Activated T-helper 9 cell treated with anti-CD3 and anti-CD28 coated beads, Interleukin-2, amount 50 U/mL, for 16 hours (primary cell): ENCODE data around the gene HIP1R.
"Not testable (repeated sequence)": the region's sequence is repeated elsewhere in the genome, so short reads cannot be mapped to it uniquely, and the experiment has no call there.

ENCODE experiments used
- DNase-seq: peaks from one replicate; pipeline ENCODE4 v3.0.0-alpha.2; 2020; ENCODE audit warnings: low read depth

HIP1R gene

DNA sequence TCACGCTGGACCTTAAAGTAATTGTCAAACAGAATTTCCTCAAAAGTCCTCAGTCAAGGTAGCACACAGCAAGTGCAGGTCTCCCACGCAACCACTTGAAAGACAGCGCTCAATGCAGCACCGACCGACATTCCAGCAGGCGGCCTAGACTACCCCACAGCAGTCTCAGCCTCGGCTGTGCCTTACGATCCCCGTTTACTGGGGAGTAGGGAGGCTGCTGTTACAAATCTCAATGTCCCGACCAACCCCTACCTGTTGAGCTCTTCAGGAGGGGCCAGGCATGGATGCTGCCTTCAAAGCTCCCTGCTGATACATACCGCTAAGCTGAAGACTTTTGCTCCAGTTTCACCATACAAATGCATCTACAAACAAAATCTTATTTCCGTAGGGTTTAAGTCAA lies 38.8 kb downstream of the HIP1R start:
- DNase-seq, result no peak

DNA sequence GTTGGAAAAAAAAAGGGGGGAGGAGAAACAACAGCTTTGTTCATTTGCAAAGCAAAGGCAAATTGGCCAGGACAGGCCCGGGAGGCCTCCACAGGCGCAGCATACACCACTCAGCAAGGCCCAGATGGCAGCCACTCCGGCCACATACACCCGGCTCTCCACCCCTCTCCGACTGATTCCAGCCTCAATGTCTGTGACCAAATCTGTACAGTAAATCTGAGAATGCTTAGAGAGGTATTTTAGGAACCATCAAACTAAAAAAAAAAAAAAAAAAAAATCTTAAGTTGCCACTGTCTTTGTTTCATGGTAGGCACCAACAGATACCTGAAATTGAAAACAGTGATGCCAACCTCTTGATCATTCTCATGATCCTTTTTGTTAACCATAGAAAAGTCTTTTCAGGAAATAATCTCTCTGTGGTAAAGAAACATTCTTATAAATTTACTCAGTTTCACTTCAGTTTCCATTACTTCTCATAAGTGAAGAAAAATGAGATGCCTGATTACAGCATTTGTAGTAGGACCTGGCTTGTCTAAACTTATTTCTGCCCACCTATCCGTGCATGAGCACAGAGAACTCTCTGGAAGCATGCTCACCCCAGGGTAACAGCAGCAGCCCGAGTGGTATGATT lies 40.4 kb downstream of the HIP1R start:
- DNase-seq, result no peak

DNA sequence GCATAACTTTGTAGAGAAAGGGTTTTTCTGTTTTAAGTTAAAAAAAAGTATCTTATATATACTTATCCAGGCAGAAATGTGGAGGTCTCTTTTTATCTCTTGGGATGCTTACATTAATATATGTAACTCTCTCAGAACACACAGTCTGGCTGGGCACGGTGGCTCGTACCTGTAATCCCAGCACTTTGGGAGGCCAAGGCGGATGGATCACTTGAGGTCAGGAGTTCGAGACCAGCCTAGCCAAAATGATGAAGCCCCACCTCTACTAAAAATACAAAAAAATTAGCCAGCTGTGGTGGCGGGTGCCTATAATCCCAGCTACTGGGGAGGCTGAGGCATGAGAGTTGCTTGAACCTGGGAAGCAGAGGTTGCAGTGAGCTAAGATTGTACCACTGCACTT lies 41.0 kb downstream of the HIP1R start:
- DNase-seq, result not testable (repeated sequence)

DNA sequence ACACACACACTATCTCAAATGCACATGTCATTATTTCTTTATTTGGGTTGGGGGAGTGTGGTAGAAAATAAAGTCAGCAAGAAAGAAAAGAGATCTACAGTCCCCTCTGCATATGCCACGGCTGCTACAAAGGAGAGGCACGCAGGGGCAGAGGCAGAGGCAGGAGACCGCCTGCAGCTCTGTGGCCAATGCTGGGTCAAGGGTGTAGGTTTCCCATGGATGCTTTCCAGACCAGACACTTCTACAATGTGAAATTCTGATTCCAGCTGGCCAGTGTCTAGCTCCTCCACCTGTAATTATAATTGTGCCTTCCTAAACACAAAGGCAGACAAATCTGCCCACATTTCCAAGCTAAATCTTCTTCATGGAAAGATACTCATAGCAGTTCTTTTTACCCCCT lies 41.5 kb downstream of the HIP1R start:
- no peak for DNase-seq

DNA sequence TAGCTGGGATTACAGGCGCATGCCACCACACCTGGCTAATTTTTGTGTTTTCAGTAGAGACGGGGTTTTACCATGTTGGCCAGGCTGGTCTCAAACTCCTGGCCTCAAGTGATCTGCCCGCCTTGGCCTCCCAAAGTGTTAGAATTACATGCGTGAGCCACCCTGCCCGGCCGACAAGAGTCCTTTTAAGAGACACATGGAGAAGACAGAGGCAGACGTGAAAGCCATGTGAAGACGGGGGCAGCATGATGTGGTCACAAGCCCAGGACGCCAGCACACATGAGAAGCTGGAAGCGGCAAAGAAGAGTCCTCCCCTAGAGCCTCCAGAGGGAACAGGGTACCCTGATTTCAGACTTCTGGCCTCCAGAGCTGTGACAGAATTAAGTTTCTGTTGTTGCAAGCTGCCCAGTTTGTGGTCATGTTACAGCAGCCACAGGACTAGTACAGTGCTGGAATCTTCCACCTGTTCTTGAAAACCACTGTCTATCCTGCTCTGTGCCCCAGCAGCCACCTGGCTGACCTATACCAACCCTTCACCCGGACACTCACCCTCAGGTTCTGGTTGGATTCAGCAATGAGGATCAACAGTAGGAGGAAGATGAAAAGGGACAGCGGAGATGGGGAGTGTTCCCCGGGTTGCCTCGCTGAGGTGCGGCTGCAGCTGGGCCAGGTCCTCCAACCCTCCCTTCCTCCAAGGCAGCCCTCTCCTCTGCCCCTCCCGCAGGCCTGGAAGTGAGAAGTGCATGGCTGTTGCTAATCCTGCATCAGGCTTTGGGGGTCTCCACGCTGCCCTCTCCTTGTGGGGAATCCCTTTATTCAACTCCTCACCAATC lies 43.7 kb downstream of the HIP1R start:
- no peak for DNase-seq

DNA sequence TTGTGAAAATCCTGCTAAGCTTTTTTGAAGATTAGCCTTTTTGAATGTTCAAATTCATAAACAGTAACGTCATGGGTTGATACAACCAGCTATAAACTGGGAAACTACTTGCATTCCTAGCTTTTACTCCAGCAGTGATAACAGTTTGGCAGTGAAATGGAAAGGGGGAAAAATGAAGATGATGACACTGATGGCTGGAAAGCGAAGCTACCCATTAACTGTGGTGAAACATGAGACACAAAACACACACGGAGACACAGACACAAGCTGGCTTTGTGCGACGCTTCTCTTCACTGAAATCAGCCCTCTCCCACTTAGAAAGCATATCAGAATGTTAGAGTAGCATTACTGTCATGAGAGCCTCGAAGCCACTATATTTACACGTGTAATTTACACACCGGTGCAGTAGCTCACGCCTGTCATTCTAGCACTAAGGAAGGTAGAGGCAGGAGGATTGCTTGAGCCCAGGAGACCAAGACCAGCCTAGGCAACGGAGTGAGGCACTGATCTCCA lies 45.0 kb downstream of the HIP1R start:
- no peak for DNase-seq

DNA sequence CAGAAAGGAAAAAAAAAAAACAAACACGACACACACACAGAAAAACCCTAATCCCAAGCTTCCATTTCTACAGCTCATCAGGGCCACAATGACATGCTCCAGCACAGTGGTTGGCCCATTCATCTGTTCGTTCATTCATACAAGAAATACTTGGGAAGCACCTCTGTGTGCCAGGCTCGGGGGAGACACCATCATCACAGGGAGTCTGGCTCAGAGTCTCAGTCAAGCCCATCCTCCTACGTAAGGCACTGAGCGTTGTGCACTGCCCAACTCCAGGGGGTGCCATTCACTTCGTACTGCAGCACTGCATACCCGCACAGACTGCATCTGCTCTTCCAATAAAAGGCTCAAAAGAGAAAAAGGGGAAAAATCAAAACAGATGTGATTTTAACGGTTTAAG lies 45.4 kb downstream of the HIP1R start:
- no peak for DNase-seq

DNA sequence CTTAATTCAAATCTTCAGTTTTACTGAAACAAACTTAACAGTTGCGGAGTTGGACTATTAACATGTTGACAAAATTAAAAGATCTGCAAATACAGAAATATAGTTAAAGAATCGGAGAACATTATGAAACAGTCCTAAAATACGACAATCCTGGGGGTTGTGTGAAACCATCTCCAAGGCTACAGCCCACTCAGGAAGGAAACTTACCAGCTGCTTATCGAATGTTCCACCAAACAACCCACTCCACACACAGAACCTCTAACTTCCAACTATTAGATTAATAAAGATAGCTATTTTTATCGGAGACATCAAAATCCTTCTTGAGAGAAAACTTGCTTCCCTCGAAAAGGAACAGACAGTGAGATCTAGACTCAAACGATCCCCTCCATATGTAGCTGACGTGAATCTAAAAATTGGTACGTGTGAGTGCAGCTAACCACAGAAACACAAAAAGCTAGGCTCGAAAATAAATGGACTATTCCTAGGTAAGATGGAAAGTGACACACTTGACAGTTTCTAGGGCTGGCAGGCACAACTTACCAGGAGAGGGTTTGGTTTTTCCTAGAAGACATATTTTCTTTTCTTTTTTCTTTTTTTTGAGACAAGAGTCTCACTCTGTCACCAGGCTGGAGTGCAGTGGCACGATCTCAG lies 47.8 kb downstream of the HIP1R start:
- DNase-seq, result no peak

DNA sequence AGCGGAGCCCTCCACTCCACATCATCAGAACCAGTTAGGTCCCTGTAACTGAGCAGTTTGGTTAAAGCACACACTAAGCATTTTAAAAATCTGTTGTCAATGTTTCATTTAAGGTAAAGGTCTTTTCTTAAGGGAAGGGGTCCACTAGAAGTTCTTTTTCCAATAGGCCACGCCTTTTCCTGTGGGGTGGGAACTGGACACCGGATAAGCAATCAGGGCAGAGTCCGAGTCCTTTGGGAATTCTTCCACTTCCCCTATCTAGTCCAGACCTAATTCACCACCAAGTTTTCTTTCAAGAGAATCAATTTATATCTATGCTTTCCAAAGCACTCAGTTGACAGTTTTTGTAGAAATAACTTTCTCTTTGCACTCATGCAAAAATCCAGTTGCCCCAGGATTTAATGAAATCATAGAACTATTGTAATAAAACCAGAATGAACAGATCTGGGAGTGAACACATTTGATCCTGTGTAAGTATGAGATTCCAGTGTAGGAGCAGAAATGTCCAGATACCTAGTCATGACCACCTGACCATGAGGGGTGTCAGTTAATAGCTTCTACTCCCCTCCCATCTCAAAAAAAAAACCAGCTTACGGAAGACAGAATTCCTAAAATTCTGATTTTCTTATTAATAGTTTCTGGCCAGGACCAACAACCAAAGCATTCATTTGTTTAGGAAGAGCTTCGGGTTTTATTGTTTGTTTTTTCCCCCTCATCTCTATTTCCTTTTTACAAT lies 49.0 kb downstream of the HIP1R start:
- no peak for DNase-seq

DNA sequence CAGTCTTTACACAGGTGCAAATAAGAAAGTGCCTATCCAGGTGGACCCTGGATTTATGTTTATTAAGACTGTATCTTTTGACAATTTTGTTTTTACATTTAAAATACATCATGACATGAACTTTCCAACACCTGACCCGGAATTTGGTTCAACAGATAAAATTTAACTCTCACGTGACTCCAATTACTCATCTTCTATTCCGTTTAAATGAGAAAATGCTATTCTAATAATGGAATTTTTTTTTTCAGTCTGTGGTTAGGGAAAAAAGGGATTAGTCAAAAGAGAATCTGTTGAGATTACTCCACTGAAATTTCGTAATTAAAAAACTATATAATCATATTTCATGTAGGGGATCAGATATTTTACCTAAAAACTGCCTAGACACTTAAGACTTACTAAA lies 49.6 kb downstream of the HIP1R start:
- no peak for DNase-seq

DNA sequence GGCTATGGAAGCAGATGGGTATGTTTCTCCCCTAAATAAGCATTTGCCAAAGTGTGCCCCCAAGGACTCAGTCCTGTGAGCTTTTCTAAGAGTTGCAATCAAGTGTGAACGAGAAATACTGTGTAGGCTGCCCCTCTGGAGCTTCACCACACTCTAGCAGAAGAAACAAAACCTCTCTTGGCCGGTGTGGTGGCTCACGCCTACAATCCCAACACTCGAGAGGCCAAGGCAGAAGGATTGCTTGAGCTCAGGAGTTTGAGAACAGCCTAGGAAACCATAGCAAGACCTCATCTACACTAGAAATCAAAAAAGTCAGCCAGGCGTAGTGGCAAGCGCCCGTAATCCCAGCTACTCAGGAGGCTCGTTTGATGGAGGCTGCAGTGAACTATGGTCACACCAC lies 50.9 kb downstream of the HIP1R start:
- no peak for DNase-seq

DNA sequence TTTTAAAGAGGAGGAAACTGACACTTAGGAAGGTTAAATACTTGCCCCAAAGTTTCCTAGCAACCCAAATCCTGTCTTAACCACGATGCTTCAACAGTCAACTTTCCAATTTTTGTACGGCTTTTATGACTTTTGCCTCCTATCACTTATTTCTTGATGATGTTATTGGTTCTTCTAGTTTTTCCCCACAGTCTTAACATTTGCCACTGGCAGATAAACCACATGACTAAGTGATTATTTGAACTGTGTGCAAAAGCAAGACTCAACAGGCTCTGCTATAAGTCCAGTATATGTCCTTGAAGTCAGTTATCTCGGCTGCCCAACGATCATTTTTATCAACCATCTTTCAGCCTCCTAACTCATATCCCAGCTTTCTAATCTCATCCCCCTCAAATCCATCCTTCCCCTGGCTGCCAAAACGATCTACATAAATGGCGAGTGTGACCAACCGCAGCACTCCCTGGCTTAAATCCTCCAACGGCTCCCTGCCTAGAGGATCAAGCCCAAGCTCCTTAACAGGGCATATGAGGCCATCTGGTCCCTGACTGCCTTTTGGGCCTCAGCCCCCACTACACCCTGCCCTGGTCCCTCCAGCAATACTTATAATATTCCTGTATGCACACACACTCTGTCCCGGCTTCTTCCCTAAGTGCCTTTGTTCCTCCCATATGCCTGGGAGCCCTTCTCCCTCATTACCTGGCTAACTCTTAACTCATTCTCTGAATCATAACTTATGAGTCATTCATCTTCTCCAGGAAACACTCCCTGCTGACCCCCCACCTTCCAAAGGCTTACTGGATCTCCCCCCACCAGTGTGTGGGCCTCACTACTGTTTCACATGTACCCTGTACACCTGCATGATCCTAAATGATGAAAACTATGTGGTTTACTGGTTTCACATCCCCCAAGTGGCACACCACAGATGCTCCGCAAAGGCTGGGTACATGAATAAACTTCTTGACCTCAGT lies 51.9 kb downstream of the HIP1R start:
- no peak for DNase-seq

DNA sequence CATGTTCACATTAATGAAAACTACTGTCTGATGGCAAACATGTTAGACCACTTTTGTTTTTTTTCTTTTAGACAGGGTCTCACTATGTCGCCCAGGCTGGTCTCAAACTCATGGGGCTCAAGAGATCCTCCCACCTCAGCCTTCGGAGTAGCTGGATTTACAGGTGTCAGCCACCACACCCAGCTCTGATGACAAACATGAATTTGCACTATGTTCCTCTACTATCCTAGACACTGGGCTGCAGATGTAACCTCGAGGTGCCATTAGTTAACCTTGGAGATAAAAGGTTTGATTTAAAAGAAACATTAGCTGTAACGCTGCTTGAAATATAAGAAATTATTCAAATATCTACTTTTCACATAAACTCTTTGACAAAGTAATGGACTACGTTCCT lies 52.6 kb downstream of the HIP1R start:
- no peak for DNase-seq

DNA sequence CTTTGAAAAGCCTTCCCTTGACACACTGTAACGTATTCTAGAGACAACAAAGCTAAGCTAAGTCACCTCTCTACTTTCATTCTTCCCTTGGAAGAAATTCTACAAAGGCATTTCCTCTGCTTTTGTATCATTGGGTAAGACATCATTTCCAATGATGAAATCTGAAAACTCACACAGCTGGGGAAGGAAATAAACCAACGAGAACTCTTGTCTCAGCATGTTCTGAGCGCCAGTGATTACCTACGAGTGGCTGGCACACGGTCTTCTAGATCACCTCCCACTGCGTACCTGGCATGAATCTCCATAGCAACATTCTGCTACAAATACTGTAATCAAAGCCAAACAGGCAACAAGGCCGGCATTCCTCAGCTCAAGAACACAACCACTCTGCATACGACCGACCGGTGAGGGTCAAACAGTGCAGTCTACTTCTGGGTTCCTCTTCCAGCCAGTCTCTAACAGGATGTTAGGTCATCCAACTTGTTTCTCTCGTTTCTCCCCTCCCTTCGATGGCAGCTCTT lies 53.0 kb downstream of the HIP1R start:
- no peak for DNase-seq

DNA sequence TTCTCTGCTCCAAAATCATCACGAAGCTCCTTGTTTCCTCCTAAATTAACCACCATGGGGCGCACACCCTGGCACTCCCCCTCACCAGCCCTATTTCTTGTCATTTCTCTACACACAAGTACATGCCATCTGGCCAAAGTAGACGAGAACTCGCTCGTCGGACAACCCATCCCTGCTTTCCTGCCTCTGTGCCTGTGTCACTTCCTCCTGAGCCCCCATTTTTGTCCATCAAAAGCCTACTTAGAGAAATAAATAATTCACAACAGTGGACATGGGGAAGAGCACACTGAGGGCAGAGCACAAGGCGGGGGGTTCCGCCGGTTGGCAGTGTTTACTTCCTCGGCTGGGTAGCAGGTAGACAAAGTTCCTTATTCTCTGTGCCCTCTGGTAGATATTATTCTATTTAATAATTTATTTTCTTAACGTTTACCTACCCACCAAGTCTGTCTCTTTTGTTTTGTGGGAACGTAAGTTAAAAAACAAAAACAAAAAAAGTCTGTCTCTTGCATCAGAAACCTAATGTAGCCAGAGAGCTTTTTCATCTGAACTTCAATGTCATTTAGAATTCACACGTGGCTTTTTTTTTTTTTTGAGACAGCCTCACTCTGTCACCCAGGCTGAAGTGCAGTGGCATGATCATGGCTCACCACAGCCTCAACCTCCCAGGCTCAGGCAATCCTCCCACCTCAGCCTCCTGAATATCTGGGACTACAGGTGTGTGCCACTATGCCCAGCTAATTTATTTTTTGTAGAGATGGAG lies 54.7 kb downstream of the HIP1R start:
- DNase-seq, result no peak

DNA sequence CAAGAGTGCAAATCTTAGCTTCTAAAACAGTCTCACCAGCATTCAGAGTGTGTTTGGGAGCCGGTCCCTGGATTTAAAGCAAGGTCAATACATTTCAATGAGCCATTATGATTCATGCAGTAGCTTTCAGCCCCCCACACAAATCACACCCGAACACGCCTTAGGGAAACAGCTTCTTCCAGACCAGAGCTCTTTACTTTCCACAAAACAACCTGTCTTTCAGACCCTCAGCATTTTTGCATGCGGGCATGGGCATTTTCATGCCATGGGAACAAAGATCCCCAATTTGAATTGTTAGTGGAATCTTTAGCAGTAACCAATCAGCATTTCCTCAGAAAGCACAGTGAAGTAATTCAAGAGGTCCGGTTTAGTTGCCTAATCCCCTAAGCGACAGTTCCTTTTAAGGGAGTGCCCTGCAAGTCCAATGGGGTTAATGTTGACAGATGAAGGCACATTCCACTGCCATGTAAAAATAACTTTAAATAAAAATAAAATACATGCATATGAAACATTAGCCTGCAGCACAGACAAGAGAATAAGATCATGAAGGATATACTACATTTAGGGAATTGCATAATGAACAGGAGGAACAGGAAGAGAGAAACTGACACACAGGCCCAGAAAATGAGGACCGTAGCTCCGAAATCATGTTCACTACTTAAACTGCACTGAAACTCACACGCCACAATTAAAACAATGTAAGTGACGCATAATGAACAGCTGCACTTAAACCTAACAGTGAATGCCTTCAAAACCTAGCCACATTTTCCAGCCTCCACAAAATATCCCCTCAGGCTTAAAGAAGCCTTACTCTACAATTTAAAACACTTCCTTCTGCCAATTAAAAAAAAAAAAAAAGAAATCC lies 56.6 kb downstream of the HIP1R start:
- DNase-seq, result no peak

DNA sequence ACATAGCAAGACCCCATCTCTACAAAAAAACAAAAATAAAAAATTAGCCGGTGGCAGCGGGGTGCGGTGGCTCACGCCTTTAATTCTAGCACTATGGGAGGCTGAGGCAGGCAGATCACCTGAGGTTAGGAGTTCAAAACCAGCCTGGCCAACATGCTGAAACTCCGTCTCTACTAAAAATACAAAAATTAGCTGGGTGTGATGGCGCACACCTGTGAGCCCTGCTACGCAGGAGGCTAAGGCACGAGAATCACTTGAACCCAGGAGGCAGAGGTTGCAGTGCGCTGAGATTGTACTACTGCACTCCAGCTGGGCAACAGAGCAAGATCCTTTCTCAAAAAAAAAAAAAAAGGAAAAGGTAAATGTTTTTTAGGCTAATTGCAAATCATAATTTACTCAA lies 57.5 kb downstream of the HIP1R start:
- DNase-seq, result not testable (repeated sequence)

DNA sequence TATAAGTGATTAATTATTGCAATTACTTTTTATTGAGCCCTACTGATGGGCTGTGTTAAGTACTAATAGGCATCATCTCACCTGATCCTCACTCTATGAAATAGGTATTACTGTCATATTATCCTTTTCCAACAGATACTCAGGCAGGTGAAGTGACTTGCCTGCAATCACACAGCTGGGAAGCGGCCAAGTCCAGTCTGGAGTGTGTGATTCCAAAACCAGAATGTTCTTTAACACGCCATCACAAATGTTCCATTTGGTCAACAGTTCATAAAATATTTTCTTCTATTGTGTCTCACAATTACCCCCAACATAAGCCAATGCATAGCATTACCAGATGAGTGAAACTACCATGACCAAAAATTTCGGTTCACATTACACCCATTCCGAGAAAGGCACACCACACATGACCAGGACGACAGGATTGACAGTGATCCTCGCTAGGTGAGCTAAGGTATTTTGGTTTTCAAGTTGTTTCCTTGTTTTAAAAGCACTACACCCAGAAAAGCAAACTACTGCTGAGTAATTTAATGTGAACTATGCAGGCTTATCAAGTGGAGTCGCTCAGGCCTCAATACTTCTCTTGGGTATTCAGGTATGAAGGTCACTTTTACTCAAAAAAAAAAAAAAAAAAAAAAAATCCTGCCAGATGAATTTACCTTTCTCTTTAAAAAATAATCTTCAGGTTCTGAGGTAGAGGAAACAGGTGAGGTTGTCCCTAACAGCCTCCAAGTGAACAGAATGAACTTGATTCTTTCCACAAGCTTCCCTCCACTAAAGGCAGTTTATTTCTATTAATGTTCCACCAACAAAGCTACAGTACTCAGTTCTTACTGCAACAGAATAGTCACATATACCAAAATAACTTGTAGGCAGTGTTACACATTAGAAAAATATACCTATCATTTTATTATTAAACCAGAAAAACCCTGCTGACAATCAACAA lies 58.2 kb downstream of the HIP1R start:
- DNase-seq, result no peak
